HG03469 (cell line): ENCODE measurements around the gene RAMAC.
"Not testable (repeated sequence)": the region's sequence is repeated elsewhere in the genome, so short reads cannot be mapped to it uniquely, and the experiment has no call there.

Experiments used
- ATAC-seq: cut with Tn5 transposase; IDR thresholded peaks from one replicate; pipeline ENCODE4 v1.9.1; 2021; ENCODE audit warnings: mild to moderate bottlenecking, moderate library complexity, moderate number of reproducible peaks; ENCODE audit not compliant: unreplicated experiment

Gene RAMAC

GRCh38 chr15:83012076-83012426, 26.0 kb downstream of the RAMAC start:
- no peak for ATAC-seq

GRCh38 chr15:83012636-83013035, 26.6 kb downstream of the RAMAC start:
- no peak for ATAC-seq

- no peak for ATAC-seq
Observed at GRCh38 chr15:83014205-83014653, 28.2 kb downstream of the RAMAC start.

GRCh38 chr15:83015361-83015760, 29.4 kb downstream of the RAMAC start:
- ATAC-seq = no peak

GRCh38 chr15:83016906-83017305, 30.9 kb downstream of the RAMAC start:
- no peak for ATAC-seq

- no peak for ATAC-seq
Observed at GRCh38 chr15:83018436-83018835, 32.4 kb downstream of the RAMAC start.

GRCh38 chr15:83030021-83030420, 44.0 kb downstream of the RAMAC start:
- no peak for ATAC-seq

GRCh38 chr15:83031234-83031633, 45.2 kb downstream of the RAMAC start:
- ATAC-seq = not testable (repeated sequence)

GRCh38 chr15:83036253-83036652, 50.2 kb downstream of the RAMAC start:
- no peak for ATAC-seq

GRCh38 chr15:83039206-83039605, 53.2 kb downstream of the RAMAC start:
- no peak for ATAC-seq
